B cell (primary cell): ENCODE data around the gene SEC24C. TPM values are rescaled to one million over a fixed set of nuclear protein-coding genes. Genes with fewer than 3 reads are reported as not detected.

ENCODE experiments used
- ATAC-seq: fragments of 200-7000 bp; cut with Tn5 transposase; one replicate; pipeline ENCODE4 v1.10.0; 2021; ENCODE audit warnings: low read depth, mild to moderate bottlenecking, moderate number of reproducible peaks, moderate library complexity
- CTCF ChIA-PET: fragments of 350-600 bp; sonication (Branson Sonifier 250); formaldehyde crosslinking; loops from one replicate; lab custom pipeline; 2021; ENCODE audit warnings: antibody characterized with exemption, inconsistent platforms; lab: Charles Lee
- POLR2A ChIA-PET: fragments of 350-600 bp; sonication (Branson Sonifier 250); formaldehyde crosslinking; loops from one replicate; lab custom pipeline; 2021; ENCODE audit warnings: antibody characterized with exemption; lab: Charles Lee
- DNase-seq: peaks from one replicate; pipeline ENCODE4 v3.0.0; 2013
- H2AFZ ChIP-seq: 2 replicates; pipeline ENCODE4 v1.6.1; 2012; ENCODE audit warnings: mild to moderate bottlenecking, low read depth, low read length; ENCODE audit not compliant: insufficient read depth, poor library complexity, severe bottlenecking
- H3K27ac ChIP-seq, 2 donors: 1 replicate in 1 of 2; 2 replicates in 1 of 2; pipeline ENCODE4 v1.5.1; 2012 to 2013; ENCODE audit warnings: low read length in 2 of 2, mild to moderate bottlenecking in 2 of 2, moderate library complexity in 1 of 2
- H3K27me3 ChIP-seq, 4 experiments: fragments of 200-600 bp in 1 of 4; sonication (generic) in 1 of 4; replicated peaks in 1 of 4; 1 replicate in 2 of 4; 2 replicates in 2 of 4; pipeline versions ENCODE4 v1.6.1 to v1.7.0; 2013 to 2016; ENCODE audit warnings: low read length in 3 of 4, mild to moderate bottlenecking in 2 of 4, mixed read lengths in 1 of 4, moderate library complexity in 1 of 4; ENCODE audit not compliant: insufficient read depth in 4 of 4, control insufficient read depth in 3 of 4; ENCODE audit errors: control extremely low read depth in 1 of 4
- H3K36me3 ChIP-seq, 2 experiments: replicated peaks in 1 of 2; 1 replicate in 1 of 2; 2 replicates in 1 of 2; pipeline versions ENCODE4 v1.6.1 to v1.7.1; 2013; ENCODE audit warnings: low read length in 1 of 2; ENCODE audit not compliant: insufficient read depth in 2 of 2, control insufficient read depth in 1 of 2; ENCODE audit errors: control extremely low read depth in 1 of 2, extremely low read depth in 1 of 2
- H3K4me1 ChIP-seq, 2 donors: fragments of 200-600 bp in 1 of 2; sonication (generic) in 1 of 2; 1 replicate in 1 of 2; 2 replicates in 1 of 2; pipeline versions ENCODE4 v1.5.1 to v1.6.1; 2013 to 2017; ENCODE audit warnings: low read length in 2 of 2; ENCODE audit not compliant: control insufficient read depth in 2 of 2, insufficient read depth in 2 of 2
- H3K4me2 ChIP-seq: replicated peaks from 2 replicates; pipeline ENCODE3; 2012; ENCODE audit warnings: mild to moderate bottlenecking, low read depth, low read length; ENCODE audit not compliant: poor library complexity, severe bottlenecking
- H3K4me3 ChIP-seq, 5 experiments: fragments of 200-600 bp in 1 of 5; sonication (generic) in 1 of 5; 1 replicate in 3 of 5; 2 replicates in 2 of 5; pipeline versions ENCODE4 v1.5.1 to v1.7.0; 2011 to 2016; ENCODE audit warnings: low read length in 4 of 5, mild to moderate bottlenecking in 4 of 5, low read depth in 2 of 5, control low read depth in 1 of 5, moderate library complexity in 1 of 5; ENCODE audit not compliant: insufficient read depth in 1 of 5; ENCODE audit errors: control extremely low read depth in 1 of 5, extremely low read depth in 1 of 5
- H3K79me2 ChIP-seq: fragments of 200-600 bp; sonication (generic); one replicate; pipeline ENCODE4 v1.6.0; 2016; ENCODE audit warnings: low read length; ENCODE audit not compliant: control insufficient read depth, insufficient read depth
- H3K9ac ChIP-seq: fragments of 200-600 bp; sonication (generic); 2 replicates; pipeline ENCODE4 v1.6.1; 2017; ENCODE audit warnings: mild to moderate bottlenecking, low read length, moderate library complexity
- H3K9me3 ChIP-seq, 3 donors: one replicate each; pipeline versions ENCODE4 v1.6.1 to v1.7.1; 2013; ENCODE audit warnings: low read length in 2 of 3; ENCODE audit not compliant: control insufficient read depth in 2 of 3, insufficient read depth in 1 of 3; ENCODE audit errors: control extremely low read depth in 1 of 3
- H4K20me1 ChIP-seq: 2 replicates; pipeline ENCODE4 v1.6.0; 2012; ENCODE audit warnings: mild to moderate bottlenecking, low read length; ENCODE audit not compliant: insufficient read depth, control insufficient read depth, poor library complexity, severe bottlenecking
- H3K27ac Mint-ChIP-seq: one replicate; pipeline ENCODE4 v1.8.0; 2021; ENCODE audit warnings: mixed read lengths
- H3K27me3 Mint-ChIP-seq: one replicate; pipeline ENCODE4 v1.8.0; 2021; ENCODE audit warnings: mixed read lengths
- H3K4me1 Mint-ChIP-seq: one replicate; pipeline ENCODE4 v1.8.0; 2021; ENCODE audit warnings: mixed read lengths
- H3K4me3 Mint-ChIP-seq: one replicate; pipeline ENCODE4 v1.8.0; 2021; ENCODE audit warnings: mixed read lengths
- H3K9me3 Mint-ChIP-seq: one replicate; pipeline ENCODE4 v1.8.0; 2022; ENCODE audit warnings: mixed read lengths; ENCODE audit not compliant: insufficient read depth
- EZH2 ChIP-seq: IDR thresholded peaks from 2 replicates; pipeline ENCODE4 v1.6.1; 2012; ENCODE audit warnings: borderline replicate concordance, low read depth, mild to moderate bottlenecking, moderate library complexity, low read length; ENCODE audit not compliant: insufficient read depth, poor library complexity, severe bottlenecking
- WGBS: methylation state at CpG from one replicate; pipeline ENCODE4 v1.1.5; 2013; ENCODE audit warnings: missing lambda C conversion rate; ENCODE audit not compliant: insufficient coverage; 5-methylcytosine and 5-hydroxymethylcytosine counted together
- intact Hi-C: fragments of 100-400 bp; cut with micrococcal nuclease; formaldehyde crosslinking; loops from one replicate; pipeline ENCODE4 v1.10.0; 2022
- polyA plus RNA-seq: library from polyadenylated mRNA; depleted of rRNA; stranded (reverse); fragments of >200 nt; gene quantifications from 2 replicates; pipeline ENCODE4 v1.2.3, GENCODE V29; 2012
- total RNA-seq, 2 donors: library from RNA; stranded (reverse); fragments of 120-200 nt in 1 of 2; gene quantifications; 1 replicate in 1 of 2; 2 replicates in 1 of 2; pipeline versions ENCODE4 v1.2.3 to v1.2.4, GENCODE V29; 2013 to 2022
- TF ChIP-seq, protein P1 (sequence below): fragments of 200-600 bp; IDR thresholded peaks from one replicate; pipeline ENCODE4 v1.8.0; 2022; ENCODE audit warnings: antibody characterized with exemption, mild to moderate bottlenecking

SEC24C gene
- total and polyA plus RNA-seq, 2 donors (not counting 1 experiment from before 2014, with no cell fraction given): 60.2 to 78.7 TPM

DNA sequence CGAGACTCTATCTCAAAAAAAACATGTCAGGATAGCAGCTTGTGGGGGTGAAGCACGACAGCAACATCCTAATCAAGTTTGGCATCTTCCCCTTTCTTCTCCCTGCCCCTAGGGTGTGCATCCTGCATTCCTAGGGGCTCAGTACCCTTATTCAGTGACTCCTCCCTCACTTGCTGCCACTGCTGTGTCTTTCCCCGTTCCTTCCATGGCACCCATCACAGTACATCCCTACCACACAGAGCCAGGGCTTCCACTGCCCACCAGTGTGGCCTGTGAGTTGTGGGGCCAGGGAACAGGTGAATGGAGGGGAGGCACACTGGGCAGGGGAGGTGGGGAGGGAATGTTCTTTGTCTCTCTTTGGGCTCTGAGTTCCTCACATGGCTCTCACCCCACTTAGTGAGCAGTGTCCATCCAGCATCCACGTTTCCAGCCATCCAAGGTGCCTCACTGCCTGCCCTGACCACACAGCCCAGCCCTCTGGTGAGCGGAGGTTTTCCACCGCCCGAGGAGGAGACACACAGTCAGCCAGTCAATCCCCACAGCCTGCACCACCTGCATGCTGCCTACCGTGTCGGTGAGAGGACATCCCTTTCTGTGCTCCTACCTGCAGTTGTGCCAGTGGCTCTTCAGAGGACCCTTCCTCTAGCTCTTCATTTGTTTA is 55.9 kb downstream of the SEC24C start:
- no peak for TF ChIP-seq EZH2
- TF ChIP-seq, protein P1, sequence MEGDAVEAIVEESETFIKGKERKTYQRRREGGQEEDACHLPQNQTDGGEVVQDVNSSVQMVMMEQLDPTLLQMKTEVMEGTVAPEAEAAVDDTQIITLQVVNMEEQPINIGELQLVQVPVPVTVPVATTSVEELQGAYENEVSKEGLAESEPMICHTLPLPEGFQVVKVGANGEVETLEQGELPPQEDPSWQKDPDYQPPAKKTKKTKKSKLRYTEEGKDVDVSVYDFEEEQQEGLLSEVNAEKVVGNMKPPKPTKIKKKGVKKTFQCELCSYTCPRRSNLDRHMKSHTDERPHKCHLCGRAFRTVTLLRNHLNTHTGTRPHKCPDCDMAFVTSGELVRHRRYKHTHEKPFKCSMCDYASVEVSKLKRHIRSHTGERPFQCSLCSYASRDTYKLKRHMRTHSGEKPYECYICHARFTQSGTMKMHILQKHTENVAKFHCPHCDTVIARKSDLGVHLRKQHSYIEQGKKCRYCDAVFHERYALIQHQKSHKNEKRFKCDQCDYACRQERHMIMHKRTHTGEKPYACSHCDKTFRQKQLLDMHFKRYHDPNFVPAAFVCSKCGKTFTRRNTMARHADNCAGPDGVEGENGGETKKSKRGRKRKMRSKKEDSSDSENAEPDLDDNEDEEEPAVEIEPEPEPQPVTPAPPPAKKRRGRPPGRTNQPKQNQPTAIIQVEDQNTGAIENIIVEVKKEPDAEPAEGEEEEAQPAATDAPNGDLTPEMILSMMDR: no peak
- Histone ChIP-seq H3K9me3 (no peaks in the 10 kb centered on the region), H3K4me2 (no peak overlapping the region), H3K27ac (no peak overlapping the region), H3K79me2 (peaks cover 4% of the 10 kb centered on the region), H2AFZ (no peak overlapping the region), H3K9ac (no peak overlapping the region), H4K20me1 (peaks cover 14% of the 10 kb centered on the region), H3K27me3 (no peaks in the 10 kb centered on the region), H3K4me3 (no peak overlapping the region), H3K4me1 (peaks cover 8 to 12% of the 10 kb centered on the region in 2 donors), H3K36me3 (peaks cover 2 to 64% of the 10 kb centered on the region in 2 experiments)
- 95% methylated on average over 7 of the region's 9 CpGs for WGBS
- Mint-ChIP-seq H3K9me3 (no peaks in the 10 kb centered on the region), H3K4me1 (peaks cover 7% of the 10 kb centered on the region), H3K27me3 (no peaks in the 10 kb centered on the region), H3K27ac (no peak overlapping the region), H3K4me3 (no peak overlapping the region)
- CTCF ChIA-PET: interaction anchor here (1.1 kb wide), 1 partner anchor 80 kb away, joined by 3 read pairs; no protein-coding TSS in a partner anchor
- ATAC-seq (no peak), DNase-seq (no peak)
- intact Hi-C loops: no loop called here
- POLR2A ChIA-PET: interaction anchor here (0.8 kb wide), 1 partner anchor 8 kb away, joined by 3 read pairs; no protein-coding TSS in a partner anchor

DNA sequence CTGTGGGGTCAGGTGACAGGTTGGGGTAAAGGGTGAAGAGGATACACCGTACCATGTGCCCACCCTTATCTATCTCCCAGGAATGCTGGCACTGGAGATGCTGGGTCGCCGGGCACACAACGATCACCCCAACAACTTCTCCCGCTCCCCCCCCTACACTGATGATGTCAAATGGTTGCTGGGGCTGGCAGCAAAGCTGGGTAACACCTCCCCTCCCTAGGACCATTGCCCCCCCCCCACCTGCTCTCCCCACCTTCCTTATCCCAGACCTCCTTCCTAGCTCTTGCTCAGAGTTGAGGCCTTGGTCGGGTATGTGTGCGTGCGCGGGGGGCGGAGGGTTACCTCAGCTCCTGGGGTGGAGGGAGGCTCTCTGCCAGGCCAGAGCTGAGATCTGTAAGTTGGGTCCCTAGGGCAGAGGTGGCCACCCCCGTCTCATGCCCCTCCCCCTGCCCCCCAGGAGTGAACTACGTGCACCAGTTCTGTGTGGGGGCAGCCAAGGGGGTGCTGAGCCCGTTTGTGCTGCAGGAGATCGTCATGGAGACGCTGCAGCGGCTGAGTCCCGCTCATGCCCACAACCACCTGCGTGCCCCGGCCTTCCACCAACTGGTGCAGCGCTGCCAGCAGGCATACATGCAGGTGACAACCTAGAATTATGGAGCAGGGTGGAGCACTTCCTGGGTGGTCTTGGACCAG is 56.5 kb downstream of the SEC24C start:
- Mint-ChIP-seq H3K27me3 (no peaks in the 10 kb centered on the region), H3K4me3 (no peak overlapping the region), H3K27ac (no peak overlapping the region), H3K4me1 (peaks cover 7% of the 10 kb centered on the region), H3K9me3 (no peaks in the 10 kb centered on the region)
- Histone ChIP-seq H3K36me3 (peaks cover 2 to 65% of the 10 kb centered on the region in 2 experiments), H4K20me1 (peaks cover 18% of the 10 kb centered on the region), H3K27me3 (no peaks in the 10 kb centered on the region), H3K4me1 (peaks cover 8 to 12% of the 10 kb centered on the region in 2 donors), H3K27ac (no peak overlapping the region), H3K9ac (no peak overlapping the region), H3K4me2 (no peak overlapping the region), H3K9me3 (no peaks in the 10 kb centered on the region), H3K79me2 (peaks cover 7% of the 10 kb centered on the region), H2AFZ (no peak overlapping the region), H3K4me3 (no peak overlapping the region)
- ATAC-seq (no peak), DNase-seq (no peak)
- WGBS: 86% methylated on average over 9 of the region's 20 CpGs
- intact Hi-C loops: no loop called here
- CTCF ChIA-PET: interaction anchor here (1.1 kb wide), 1 partner anchor 79 kb away, joined by 3 read pairs; no protein-coding TSS in a partner anchor
- TF ChIP-seq, protein P1: no peak
- TF ChIP-seq EZH2: no peak
- POLR2A ChIA-PET: interaction anchor here (0.7 to 0.8 kb wide), 2 partner anchors 9 to 204 kb away, joined by 3 to 7 read pairs; no protein-coding TSS in a partner anchor
